ENCODE results near the gene TRIP10. TPM values are rescaled to one million over a fixed set of nuclear protein-coding genes. Genes with fewer than 3 reads are reported as not detected.
"Not testable (repeated sequence)": the region's sequence is repeated elsewhere in the genome, so short reads cannot be mapped to it uniquely, and the experiment has no call there.

TRIP10 gene
- total and polyA plus RNA-seq, 9 donors, result 57.3 to 149 (median 106) TPM

DNA sequence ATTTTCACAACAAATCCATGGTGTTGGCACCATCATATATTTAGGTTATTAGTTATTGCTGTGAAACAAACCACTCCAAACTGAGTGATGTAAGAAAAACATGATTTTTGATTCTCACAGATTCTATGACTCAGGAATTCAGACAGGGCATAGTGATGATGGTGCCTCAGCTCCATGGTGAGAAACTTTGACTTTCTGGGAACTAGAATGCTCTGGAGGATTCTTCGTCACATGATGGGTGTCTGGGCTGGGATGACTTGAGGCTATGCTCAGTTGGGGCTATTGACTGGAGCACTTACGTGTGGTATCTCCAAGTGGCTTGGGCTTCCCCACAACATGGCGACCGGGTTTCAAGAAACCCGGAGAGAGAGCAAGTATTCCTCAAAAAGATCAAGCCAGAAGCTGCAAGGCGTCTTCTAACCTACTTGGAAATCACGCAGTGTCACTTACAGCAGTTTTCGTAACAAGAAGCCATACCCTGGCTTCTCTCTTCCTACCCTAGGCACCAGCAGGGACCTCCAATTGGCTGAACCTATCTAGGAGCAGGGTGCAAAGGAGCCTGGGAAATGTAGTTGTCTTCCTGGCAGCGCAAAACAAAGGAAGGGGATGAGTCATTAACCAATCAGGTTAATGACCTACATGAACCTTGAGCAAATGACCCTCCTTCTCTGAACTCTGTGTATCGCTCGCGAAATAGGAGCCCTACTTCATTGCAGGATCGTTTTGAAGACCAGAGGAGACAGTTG lies 55.4 kb downstream of the TRIP10 start:
- DNase-seq, result no peak
- peaks cover 0 to 8% of the 10 kb centered on the region in 2 donors for H3K9me3 ChIP-seq
- H3K27me3 ChIP-seq, result no peaks in the 10 kb centered on the region
- H3K27ac ChIP-seq, result no peak overlapping the region
- H3K4me1 ChIP-seq (ENCODE audit: insufficient read depth), result no peaks in the 10 kb centered on the region
- TF ChIP-seq EP300 (IDR thresholded peaks at IDR 0.05), result no peak
- TF ChIP-seq, protein P1, sequence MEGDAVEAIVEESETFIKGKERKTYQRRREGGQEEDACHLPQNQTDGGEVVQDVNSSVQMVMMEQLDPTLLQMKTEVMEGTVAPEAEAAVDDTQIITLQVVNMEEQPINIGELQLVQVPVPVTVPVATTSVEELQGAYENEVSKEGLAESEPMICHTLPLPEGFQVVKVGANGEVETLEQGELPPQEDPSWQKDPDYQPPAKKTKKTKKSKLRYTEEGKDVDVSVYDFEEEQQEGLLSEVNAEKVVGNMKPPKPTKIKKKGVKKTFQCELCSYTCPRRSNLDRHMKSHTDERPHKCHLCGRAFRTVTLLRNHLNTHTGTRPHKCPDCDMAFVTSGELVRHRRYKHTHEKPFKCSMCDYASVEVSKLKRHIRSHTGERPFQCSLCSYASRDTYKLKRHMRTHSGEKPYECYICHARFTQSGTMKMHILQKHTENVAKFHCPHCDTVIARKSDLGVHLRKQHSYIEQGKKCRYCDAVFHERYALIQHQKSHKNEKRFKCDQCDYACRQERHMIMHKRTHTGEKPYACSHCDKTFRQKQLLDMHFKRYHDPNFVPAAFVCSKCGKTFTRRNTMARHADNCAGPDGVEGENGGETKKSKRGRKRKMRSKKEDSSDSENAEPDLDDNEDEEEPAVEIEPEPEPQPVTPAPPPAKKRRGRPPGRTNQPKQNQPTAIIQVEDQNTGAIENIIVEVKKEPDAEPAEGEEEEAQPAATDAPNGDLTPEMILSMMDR (IDR thresholded peaks at IDR 0.05), result no peak
- no peak for TF ChIP-seq POLR2A (IDR thresholded peaks at IDR 0.05)
- WGBS, 3 donors, result 64 to 80% (median 74%) methylated on average over 13 of the region's 13 CpGs
- H3K36me3 ChIP-seq, result no peaks in the 10 kb centered on the region
- no peak overlapping the region for H3K4me3 ChIP-seq
- intact Hi-C loops (cut with DNase I), result no loop called here

DNA sequence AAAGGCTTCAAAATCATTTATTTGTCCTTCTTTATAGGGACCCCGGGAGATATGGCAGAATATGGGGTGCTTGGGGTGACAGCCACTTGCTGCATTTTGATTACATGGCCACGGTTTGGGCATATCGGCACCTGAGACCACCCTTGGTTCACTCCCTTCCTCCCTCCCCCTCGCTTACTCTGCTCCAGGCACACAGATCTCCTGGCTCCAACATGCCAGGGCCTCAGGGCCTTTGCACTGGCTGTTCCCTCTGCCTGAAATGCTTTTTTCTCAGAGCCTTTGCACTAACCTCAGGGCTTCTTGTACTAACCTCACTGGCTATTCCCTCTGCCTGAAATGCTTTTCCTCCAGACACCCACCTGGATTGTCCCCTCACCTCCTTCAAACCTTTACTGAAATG lies 56.8 kb downstream of the TRIP10 start:
- no peak overlapping the region for H3K27ac ChIP-seq
- no peaks in the 10 kb centered on the region for H3K4me1 ChIP-seq (ENCODE audit: insufficient read depth)
- no peak for DNase-seq
- TF ChIP-seq EP300 (IDR thresholded peaks at IDR 0.05) (no peak), POLR2A (IDR thresholded peaks at IDR 0.05) (no peak)
- TF ChIP-seq, protein P1 (IDR thresholded peaks at IDR 0.05), result no peak
- H3K27me3 ChIP-seq, result no peaks in the 10 kb centered on the region
- peaks cover 0 to 4% of the 10 kb centered on the region in 2 donors for H3K9me3 ChIP-seq
- no peak overlapping the region for H3K4me3 ChIP-seq
- intact Hi-C loops (cut with DNase I), result no loop called here
- H3K36me3 ChIP-seq, result no peaks in the 10 kb centered on the region
- 77 to 86% (median 81%) methylated on average over 4 of the region's 4 CpGs for WGBS, 3 donors

DNA sequence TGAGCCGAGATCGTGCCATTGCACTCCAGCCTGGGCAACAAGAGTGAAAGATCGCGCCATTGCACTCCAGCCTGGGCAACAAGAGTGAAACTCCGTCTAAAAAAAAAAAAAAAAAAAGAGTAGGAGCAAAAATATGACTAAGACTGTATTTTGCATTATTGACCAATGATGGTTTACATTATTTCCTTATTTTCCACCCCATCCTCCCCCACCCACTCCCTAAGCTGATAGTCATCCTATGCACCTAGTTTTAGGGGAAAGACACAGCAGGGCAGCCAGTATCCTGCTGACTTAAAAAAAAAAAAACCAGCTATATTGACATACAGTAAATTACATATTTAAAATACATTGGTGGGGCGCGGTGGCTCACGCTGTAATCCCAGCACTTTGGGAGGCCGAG lies 58.2 kb downstream of the TRIP10 start:
- H3K9me3 ChIP-seq, result peaks cover 0 to 4% of the 10 kb centered on the region in 2 donors
- WGBS, 3 donors, result 82 to 86% (median 84%) methylated on average over 9 of the region's 9 CpGs
- no peak overlapping the region for H3K27ac ChIP-seq
- no peaks in the 10 kb centered on the region for H3K27me3 ChIP-seq
- intact Hi-C loops (cut with DNase I), result no loop called here
- no peaks in the 10 kb centered on the region for H3K4me1 ChIP-seq (ENCODE audit: insufficient read depth)
- no peak overlapping the region for H3K4me3 ChIP-seq
- H3K36me3 ChIP-seq, result no peaks in the 10 kb centered on the region
- DNase-seq, result no peak
- TF ChIP-seq, protein P1 (IDR thresholded peaks at IDR 0.05), result no peak
- no peak for TF ChIP-seq EP300 (IDR thresholded peaks at IDR 0.05)
- TF ChIP-seq POLR2A (IDR thresholded peaks at IDR 0.05), result no peak

DNA sequence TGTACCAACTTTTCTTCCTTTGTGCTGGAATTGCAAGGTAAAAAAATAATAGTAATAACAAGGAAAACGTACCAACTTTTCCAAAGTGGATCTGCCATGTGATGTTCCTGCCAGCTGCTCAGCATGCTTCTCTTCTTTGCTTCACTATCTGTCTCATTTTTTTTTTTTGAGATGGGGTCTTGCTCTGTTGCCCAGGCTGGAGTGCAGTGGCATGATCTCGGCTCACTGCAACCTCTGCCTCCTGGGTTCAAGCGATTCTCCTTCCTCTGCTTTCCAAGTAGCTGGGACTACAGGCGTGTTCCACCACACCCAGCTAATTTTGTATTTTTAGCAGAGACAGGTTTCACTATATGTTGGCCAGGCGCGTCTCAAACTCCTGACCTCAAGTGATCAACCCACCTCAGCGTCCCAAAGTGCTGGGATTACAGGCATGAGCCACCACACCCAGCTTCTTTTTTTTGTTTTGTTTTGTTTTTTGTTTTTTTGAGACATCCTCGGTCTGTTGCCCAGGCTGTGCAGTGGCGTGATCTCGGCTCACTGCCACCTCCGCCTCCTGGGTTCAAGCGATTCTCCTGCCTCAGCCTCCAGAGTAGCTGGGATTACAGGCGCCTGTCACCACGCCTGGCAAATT lies 60.8 kb downstream of the TRIP10 start:
- DNase-seq, H3K4me3 ChIP-seq: not testable (repeated sequence)
- 80 to 86% (median 83%) methylated on average over 14 of the region's 14 CpGs for WGBS, 3 donors

DNA sequence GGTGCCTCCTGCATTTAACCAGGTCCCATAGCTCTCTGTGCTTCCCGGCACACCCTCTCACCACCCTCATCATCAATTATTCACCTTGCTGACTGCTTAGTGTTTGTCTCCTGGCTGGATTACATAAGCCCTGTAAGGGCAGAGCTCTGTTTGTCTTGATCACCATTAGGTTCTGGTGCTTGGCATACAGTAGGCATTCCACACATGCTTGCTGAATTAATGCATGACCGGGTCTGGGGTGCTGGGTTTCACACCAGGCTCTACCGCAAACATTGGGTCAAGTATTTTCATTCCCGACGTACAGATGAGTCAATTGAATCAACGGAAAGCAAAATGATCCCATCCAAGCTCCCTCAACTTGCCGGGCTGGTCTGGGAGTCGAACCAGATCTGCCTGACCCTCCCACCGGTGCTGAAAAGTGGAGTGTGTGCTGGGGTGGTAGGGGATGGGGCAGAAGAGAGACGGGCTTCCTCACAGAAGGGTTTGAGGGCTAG lies 61.6 kb downstream of the TRIP10 start:
- Histone ChIP-seq H3K9me3 (no peaks in the 10 kb centered on the region), H3K27me3 (no peaks in the 10 kb centered on the region), H3K4me1 (ENCODE audit: insufficient read depth) (no peaks in the 10 kb centered on the region), H3K36me3 (no peaks in the 10 kb centered on the region), H3K27ac (no peak overlapping the region), H3K4me3 (no peak overlapping the region)
- TF ChIP-seq, protein P1 (IDR thresholded peaks at IDR 0.05), result no peak
- TF ChIP-seq EP300 (IDR thresholded peaks at IDR 0.05) (no peak), POLR2A (IDR thresholded peaks at IDR 0.05) (no peak)
- DNase-seq, result no peak
- 39 to 44% (median 43%) methylated on average over 10 of the region's 10 CpGs for WGBS, 3 donors
- intact Hi-C loops (cut with DNase I), result no loop called here

More for the DNA sequence above, 60.8 kb downstream of the TRIP10 start:
- H3K27ac ChIP-seq; H3K9me3 ChIP-seq; H3K36me3 ChIP-seq; intact Hi-C loops (cut with DNase I); H3K4me1 ChIP-seq (ENCODE audit: insufficient read depth); H3K27me3 ChIP-seq: not testable (repeated sequence)

All from ovary (tissue), 9 donors.